ENCODE measurements around the gene MORC3. TPM values are rescaled to one million over a fixed set of nuclear protein-coding genes. Genes with fewer than 3 reads are reported as not detected.

MORC3 gene
- total RNA-seq, 1 experiment from 2014 or later: 19.8 TPM

DNA sequence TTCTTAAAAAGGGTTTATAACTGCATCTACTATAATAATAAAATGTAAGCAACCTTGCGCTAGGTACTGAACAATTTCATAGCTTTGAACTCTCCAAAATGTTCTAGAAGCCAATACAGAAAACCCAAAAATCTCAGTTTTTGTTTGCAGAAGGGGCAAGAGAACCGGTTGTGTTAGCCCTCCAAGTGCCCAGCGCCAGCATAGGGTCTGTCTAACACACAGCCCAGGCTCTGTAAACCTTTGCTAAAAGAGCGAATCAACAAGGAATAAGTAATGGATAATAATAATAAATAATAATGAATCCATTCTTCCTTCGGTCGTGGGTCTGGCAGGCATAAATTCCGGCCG is 64.9 kb downstream of the MORC3 start:
- H3K9ac ChIP-seq (ENCODE audit: low read length): 0 out of 2 replicates have a peak overlapping the region, but pooled peaks have one; percentile 96
- no peaks in the 10 kb centered on the region for H3K9me2 ChIP-seq (ENCODE audit: insufficient read depth)
- no peak for DNase-seq (ENCODE audit: low read depth, low spot score)
- H4K20me1 ChIP-seq (ENCODE audit: insufficient read depth): no peaks in the 10 kb centered on the region
- ChIA-PET CTCF (no interaction called here), RAD21 (ENCODE audit: low non-redundant PET in 1 of 2, low total read pairs in 2 of 2, uncharacterized antibody in 2 of 2, unreplicated experiment in 2 of 2) (no interaction called here), POLR2A (no interaction called here)
- H3K4me3 ChIP-seq (replicated peaks in 1 of 2; ENCODE audit: low read depth in 1 of 2, low read length in 2 of 2): peak overlapping the region in 1 of 2 experiments; percentile 78; a peak in 1 of 4 replicates
- H3K79me2 ChIP-seq (ENCODE audit: insufficient read depth, low read length): peaks cover 24% of the 10 kb centered on the region
- intact Hi-C loops (cut with micrococcal nuclease): loop anchor here (5.0 kb wide), 1 partner anchor 228 kb away; the partner anchor contains the start of gene DOP1B
- TF ChIP-seq SRF (IDR thresholded peaks at IDR 0.05; ENCODE audit: low read depth) (no peak), SP1 (IDR thresholded peaks at IDR 0.05; ENCODE audit: low read depth) (no peak), ZNF274 (IDR thresholded peaks at IDR 0.05; ENCODE audit: low read depth, low read length) (no peak), EZH2phosphoT487 (IDR thresholded peaks at IDR 0.05; ENCODE audit: borderline replicate concordance) (no peak), RAD21 (IDR thresholded peaks at IDR 0.05; ENCODE audit: low read depth) (no peak), CEBPB (IDR thresholded peaks at IDR 0.05; ENCODE audit: low read depth) (no peak), POLR2AphosphoS5 (IDR thresholded peaks at IDR 0.05; ENCODE audit: low read depth, low read length) (no peak), TCF7L2 (IDR thresholded peaks at IDR 0.05; ENCODE audit: borderline replicate concordance, extremely low read depth, insufficient read depth, insufficient read length) (no peak), FOSL1 (IDR thresholded peaks at IDR 0.05; ENCODE audit: low read depth) (no peak), CBX3 (IDR thresholded peaks at IDR 0.05; ENCODE audit: low read depth) (no peak), ZFX (IDR thresholded peaks at IDR 0.05) (no peak), POLR2A (IDR thresholded peaks at IDR 0.05; ENCODE audit: borderline replicate concordance, extremely low read depth, insufficient read depth, insufficient read length) (no peak), YY1 (IDR thresholded peaks at IDR 0.05; ENCODE audit: extremely low read depth, insufficient replicate concordance, low read depth, low read length) (no peak), EGR1 (IDR thresholded peaks at IDR 0.05; ENCODE audit: low read depth) (no peak), SIN3A (IDR thresholded peaks at IDR 0.05; ENCODE audit: low read depth) (no peak), ZBTB33 (IDR thresholded peaks at IDR 0.05; ENCODE audit: extremely low read depth, insufficient replicate concordance, low read length) (no peak), ELF1 (IDR thresholded peaks at IDR 0.05; ENCODE audit: borderline replicate concordance, low read depth) (no peak), JUND (IDR thresholded peaks at IDR 0.05) (no peak)
- TF ChIP-seq, protein P1, sequence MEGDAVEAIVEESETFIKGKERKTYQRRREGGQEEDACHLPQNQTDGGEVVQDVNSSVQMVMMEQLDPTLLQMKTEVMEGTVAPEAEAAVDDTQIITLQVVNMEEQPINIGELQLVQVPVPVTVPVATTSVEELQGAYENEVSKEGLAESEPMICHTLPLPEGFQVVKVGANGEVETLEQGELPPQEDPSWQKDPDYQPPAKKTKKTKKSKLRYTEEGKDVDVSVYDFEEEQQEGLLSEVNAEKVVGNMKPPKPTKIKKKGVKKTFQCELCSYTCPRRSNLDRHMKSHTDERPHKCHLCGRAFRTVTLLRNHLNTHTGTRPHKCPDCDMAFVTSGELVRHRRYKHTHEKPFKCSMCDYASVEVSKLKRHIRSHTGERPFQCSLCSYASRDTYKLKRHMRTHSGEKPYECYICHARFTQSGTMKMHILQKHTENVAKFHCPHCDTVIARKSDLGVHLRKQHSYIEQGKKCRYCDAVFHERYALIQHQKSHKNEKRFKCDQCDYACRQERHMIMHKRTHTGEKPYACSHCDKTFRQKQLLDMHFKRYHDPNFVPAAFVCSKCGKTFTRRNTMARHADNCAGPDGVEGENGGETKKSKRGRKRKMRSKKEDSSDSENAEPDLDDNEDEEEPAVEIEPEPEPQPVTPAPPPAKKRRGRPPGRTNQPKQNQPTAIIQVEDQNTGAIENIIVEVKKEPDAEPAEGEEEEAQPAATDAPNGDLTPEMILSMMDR (IDR thresholded peaks at IDR 0.05 in 2 of 3, conservative IDR thresholded peaks at IDR 0.05 in 1 of 3; ENCODE audit: borderline replicate concordance in 1 of 3, insufficient read depth in 1 of 3, low read depth in 2 of 3, low read length in 2 of 3): no peak
- TF ChIP-seq, protein P2, sequence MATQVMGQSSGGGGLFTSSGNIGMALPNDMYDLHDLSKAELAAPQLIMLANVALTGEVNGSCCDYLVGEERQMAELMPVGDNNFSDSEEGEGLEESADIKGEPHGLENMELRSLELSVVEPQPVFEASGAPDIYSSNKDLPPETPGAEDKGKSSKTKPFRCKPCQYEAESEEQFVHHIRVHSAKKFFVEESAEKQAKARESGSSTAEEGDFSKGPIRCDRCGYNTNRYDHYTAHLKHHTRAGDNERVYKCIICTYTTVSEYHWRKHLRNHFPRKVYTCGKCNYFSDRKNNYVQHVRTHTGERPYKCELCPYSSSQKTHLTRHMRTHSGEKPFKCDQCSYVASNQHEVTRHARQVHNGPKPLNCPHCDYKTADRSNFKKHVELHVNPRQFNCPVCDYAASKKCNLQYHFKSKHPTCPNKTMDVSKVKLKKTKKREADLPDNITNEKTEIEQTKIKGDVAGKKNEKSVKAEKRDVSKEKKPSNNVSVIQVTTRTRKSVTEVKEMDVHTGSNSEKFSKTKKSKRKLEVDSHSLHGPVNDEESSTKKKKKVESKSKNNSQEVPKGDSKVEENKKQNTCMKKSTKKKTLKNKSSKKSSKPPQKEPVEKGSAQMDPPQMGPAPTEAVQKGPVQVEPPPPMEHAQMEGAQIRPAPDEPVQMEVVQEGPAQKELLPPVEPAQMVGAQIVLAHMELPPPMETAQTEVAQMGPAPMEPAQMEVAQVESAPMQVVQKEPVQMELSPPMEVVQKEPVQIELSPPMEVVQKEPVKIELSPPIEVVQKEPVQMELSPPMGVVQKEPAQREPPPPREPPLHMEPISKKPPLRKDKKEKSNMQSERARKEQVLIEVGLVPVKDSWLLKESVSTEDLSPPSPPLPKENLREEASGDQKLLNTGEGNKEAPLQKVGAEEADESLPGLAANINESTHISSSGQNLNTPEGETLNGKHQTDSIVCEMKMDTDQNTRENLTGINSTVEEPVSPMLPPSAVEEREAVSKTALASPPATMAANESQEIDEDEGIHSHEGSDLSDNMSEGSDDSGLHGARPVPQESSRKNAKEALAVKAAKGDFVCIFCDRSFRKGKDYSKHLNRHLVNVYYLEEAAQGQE (IDR thresholded peaks at IDR 0.05; ENCODE audit: low read depth): no peak
- peak overlapping the region; percentile 65 for H2AFZ ChIP-seq (ENCODE audit: low read depth, low read length, poor library complexity, severe bottlenecking)
- no peak overlapping the region for H3K27ac ChIP-seq (ENCODE audit: low read depth, low read length)
- no peaks in the 10 kb centered on the region for H3K27me3 ChIP-seq (ENCODE audit: insufficient read depth, low read length)
- no TSS peak for BruUV-seq (replicated peaks)
- ATAC-seq: peak; percentile 42
- H3K9me3 ChIP-seq (ENCODE audit: control insufficient read depth in 1 of 2, insufficient read depth in 1 of 2, low read depth in 1 of 2, low read length in 2 of 2): no peaks in the 10 kb centered on the region
- H3K4me2 ChIP-seq (ENCODE audit: low read length): peak overlapping the region; percentile 83; the same call in 1 of the 2 replicates
- H3K4me1 ChIP-seq (ENCODE audit: control insufficient read depth in 1 of 2, insufficient read depth in 2 of 2, low read length in 2 of 2): peaks cover 20 to 25% of the 10 kb centered on the region in 2 experiments
- peaks cover 0 to 5% of the 10 kb centered on the region in 2 experiments; a peak in 1 of 4 replicates for H3K36me3 ChIP-seq (ENCODE audit: control insufficient read depth in 1 of 2, insufficient read depth in 2 of 2, low read length in 2 of 2)

All from HCT116 (cell line).